Epithelial cell of prostate (primary cell): Measurements from ENCODE around the gene FAM98C.
"Not testable (repeated sequence)": the region's sequence is repeated elsewhere in the genome, so short reads cannot be mapped to it uniquely, and the experiment has no call there.

Experiments
- DNase-seq: peaks from one replicate; pipeline ENCODE4 v3.0.0-alpha.2; 2011; ENCODE audit warnings: low read depth, low spot score
- H3K27ac ChIP-seq: fragments of 450-650 bp; 2 replicates; pipeline ENCODE4 v1.5.1; 2017; ENCODE audit warnings: mild to moderate bottlenecking

FAM98C gene

DNA sequence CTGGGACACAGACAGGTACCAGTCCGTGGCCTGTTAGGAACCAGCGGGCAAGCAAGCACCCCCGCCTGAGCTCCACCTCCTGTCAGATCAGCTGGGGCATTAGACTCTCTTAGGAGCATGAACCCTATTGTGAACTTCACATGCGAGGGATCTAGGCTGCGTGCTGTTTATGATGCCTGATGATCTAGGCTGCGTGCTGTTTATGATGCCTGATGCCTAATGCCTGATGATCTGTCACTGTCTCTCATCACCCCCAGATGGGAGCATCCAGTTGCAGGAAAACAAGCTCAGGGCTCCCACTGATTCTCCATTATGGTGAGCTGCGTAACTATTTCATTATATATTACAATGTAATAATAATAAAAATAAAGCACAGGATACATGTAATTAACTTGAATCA is 19.5 kb downstream of the FAM98C start:
- no peak overlapping the region for H3K27ac ChIP-seq
- no peak for DNase-seq

DNA sequence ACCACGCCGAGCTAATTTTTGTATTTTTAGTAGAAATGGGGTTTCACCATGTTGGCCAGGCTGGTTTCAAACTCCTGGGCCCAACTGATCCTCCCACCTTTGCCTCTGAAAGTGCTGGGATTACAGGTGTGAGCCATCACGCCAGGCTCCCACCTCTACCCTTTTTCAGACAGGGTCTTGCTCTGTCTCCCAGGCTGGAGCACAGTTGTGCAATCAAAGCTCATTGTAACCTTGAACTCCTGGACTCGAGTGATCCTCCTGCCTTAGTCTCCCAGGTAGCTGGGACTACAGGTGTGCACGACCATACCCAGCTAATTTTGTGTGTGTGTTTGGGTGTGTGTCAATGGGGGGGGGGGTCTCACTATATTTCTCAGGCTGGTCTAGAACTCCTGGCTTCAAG is 21.4 kb downstream of the FAM98C start:
- H3K27ac ChIP-seq: no peak overlapping the region
- no peak for DNase-seq

DNA sequence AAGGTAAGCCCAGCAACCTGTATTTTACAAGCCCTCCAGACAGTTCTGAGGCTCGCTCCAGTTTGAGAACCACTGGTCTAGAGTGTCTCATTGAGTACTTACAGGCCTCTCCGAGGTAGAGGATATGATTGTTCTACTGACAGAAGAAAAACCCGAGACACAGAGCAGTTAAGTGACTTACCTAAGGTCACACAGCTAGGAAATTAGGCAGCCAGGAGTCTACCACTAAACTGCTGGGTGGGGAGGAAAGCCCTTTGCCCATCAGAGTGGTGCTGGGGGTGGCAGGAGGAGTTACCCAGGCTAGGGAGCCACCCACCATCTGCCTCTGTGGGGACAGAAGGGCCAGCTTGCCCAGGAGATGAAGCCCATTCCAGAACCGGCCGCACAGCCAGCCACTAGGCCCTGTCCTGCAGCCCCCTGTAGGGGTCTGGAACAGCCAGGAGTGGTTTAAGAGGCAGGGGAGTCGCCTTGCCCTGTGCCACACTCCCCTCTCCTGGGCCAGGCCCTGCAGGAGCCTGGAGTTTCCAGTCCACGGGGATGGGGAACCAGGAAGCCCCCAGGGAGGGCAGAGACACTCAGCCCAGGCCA is 22.4 kb downstream of the FAM98C start:
- H3K27ac ChIP-seq: no peak overlapping the region
- no peak for DNase-seq

DNA sequence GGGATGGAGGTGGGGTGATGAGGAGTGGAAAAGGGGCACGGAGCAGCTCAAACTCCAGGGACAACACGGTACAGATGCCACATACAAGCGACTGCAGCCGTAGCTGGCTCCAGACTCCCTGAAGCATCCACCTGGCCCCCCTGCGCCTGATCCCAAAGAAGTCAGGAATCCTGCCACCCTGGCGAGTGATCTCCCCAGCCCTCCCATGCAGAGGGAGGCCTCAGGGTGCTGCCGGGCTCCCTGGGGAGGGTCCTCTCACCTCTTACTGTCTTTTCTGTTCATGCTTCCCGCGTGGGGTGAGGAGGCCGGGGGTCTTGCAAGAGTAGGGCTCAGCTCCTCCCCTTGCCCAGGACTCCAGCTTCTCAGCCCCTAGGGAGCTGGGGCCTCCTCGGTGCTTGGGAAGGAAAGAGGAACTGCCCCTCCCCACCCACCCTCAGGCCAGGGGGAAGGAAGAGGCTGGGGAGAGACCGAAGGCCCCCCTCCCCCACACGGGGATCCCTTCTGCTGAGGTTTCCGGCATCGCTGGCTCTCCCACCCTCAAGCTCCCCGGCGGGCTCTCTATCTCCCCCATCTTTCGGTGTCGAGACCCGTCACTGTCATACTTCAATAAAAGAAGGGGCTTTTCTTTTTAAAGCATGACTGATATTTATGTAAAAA is 23.0 kb downstream of the FAM98C start, which contains the start of gene RASGRP4:
Gene RASGRP4 (minus strand): TSS at position 410 of the 657 bp plus-strand sequence. CDS start 128 bp downstream, at position 282.
- DNase-seq: no peak
- H3K27ac ChIP-seq: no peak within 1 kb of the TSS

DNA sequence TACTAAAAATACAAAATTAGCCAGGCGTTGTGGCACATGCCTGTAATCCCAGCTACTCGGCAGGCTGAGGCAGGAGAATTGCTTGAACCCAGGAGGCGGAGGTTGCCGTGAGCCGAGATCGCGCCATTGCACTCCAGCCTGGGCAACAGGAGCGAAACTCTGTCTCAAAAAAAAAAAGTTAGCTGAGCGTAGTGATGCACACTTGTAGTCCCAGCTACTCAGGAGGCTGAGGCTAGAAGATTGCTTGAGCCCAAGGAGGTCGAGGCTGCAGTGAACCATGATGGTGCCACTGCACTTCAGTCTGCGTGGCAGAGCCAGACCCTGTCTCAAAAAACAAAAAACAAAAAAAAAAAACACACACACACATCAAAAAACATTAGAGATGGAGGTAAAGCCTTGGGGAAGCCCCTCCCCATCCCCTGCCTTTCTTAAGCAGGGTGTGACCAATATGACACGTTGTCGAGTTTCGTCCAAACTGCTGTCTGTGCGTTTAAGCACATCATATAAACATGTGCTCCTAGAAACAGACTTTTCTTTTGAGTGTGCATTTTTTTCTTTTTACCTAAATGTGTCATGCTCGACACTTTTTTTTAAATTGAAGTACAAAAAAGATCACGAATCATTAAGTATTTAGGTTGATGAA is 24.3 kb downstream of the FAM98C start:
- H3K27ac ChIP-seq, DNase-seq: not testable (repeated sequence)

DNA sequence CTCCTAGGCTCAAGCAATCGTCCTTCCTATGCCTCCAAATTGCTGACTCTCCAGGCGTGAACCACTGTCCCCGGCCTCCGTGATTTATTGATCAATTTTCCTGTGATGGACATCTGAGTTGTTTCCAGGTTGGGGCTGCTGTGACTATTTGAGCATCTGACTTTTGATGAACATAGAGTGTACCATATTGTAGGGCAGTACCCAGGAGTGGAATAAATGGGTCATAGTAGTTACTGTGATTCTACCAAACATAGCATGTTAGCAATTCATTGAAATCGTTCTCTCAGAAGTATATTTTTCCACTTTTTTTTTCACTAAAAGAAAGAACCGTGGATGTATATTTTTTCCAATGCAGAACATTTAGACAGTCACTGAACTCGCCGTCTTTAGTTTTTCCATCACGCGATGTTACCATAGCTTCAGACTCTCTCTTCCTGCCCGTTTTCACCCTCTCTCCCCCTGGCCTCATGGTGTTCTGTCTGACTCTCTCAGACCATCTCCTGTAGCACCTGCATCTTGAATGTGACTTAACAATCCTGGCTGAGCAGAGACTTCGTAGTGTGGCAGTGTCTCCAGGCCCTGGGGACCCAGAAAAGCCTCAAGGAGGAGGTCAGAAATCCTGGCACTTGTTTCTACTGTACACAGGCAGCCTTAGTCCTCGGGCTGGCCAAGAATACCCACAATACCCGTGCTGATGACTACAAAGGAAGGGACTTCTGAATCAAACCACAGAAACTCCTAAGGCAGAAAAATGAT is 26.3 kb downstream of the FAM98C start:
- no peak for DNase-seq
- H3K27ac ChIP-seq: no peak overlapping the region

DNA sequence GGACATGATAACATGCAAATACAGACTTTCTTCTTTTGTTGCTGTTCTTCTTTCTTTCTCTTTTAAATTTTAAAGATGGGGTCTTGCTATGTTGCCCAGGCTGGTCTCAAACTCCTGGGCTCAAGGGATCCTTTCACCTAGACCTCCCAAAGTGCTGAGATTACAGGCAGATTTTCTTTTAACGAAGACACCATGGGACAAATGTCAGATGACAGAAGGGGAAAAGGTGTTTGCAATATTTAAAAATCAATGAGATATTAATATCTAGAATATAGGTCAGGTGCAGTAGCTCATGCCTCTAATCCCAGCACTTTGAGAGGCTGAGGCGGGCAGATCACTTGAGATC is 26.9 kb downstream of the FAM98C start:
- no peak for DNase-seq
- no peak overlapping the region for H3K27ac ChIP-seq

DNA sequence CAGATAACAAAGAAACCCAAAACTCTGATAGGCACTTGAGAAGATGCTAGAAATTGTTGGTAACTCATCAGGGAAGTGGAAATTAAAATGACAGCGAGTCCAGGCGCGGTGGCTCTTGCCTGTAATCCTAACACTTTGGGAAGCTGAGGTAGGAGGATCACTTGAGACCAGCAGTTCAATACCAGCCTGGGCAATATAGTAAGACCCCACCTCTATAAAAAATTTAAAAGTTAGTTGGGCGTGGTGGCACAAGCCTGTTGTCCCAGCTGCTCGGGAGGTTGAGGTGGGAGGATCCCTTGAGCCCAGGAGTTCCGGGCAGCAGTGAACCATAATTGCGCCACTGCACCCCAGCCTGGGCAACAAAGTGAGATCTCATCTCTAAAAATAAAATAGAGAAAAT is 28.0 kb downstream of the FAM98C start:
- H3K27ac ChIP-seq: no peak overlapping the region
- no peak for DNase-seq

DNA sequence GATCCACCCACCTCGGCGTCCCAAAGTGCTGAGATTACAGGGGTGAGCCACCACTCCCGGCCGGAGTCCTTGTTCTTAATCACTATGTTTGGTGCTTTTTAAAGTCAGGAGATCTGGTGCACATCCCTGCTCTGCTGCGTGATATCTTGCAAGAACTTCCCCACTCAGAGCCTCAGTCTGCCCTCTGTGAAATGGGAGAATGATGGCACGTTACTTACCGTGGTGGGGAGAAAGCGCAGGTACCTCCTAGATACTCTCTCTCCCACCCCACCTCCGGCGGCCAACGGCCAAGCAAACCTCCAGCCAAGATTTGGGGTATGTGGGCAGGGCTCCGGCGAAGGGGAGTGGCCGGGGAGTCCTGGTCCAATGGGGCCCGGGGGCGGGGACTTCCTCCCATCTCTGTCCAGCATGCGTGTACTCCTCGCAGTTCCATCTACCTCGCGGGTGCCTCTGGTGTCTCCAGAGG is 30.4 kb downstream of the FAM98C start, which contains the start of gene RYR1:
Gene RYR1 (plus strand): TSS at position 424 of the 466 bp plus-strand sequence. CDS start 139 bp downstream, outside the sequence.
- no peak within 1 kb of the TSS for H3K27ac ChIP-seq
- no peak for DNase-seq

DNA sequence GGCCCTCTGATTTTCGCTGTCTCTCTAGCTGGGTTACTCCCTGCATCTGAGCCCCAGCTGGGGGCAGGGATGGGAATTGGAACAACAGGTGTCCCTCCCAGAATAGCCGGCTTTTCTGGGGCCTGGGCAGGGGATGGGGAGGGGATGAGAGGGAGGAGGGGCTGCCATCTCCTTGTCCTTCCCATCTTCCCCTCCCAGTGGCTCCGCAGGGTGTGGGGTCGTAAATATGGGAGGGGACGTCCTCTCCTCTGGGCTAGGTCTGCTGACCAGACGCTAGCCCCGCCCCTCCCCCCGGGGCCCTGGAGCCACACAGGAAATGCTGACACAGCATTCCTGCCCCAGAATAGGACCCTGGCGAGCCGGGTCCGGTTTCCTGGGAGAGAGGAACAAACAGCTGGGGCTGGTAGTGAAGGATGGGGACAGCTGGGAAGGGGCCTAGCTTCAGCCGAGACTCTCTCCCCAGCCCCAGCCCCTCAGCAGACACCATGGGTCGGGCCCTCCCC is 31.7 kb downstream of the FAM98C start:
- no peak overlapping the region for H3K27ac ChIP-seq
- no peak for DNase-seq

DNA sequence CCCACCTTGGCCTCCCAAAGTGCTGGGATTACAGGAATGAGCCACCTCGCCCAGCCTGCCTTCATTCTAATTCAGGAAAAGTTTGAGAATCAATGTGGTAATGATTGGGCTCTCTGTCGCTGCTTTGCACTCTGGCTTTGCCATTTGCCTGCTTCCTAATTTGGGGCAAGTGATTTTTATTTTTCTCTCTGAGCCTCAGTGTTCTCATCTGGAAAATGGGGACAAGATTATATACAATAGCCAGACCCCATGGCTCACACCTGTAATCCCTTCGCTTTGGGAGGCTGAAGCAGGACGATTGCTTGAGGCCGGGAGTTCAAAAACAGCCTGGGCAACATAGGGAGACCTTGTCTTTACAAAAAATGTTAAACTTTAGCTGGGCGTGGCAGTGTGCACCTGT is 34.4 kb downstream of the FAM98C start:
- DNase-seq: no peak
- no peak overlapping the region for H3K27ac ChIP-seq

DNA sequence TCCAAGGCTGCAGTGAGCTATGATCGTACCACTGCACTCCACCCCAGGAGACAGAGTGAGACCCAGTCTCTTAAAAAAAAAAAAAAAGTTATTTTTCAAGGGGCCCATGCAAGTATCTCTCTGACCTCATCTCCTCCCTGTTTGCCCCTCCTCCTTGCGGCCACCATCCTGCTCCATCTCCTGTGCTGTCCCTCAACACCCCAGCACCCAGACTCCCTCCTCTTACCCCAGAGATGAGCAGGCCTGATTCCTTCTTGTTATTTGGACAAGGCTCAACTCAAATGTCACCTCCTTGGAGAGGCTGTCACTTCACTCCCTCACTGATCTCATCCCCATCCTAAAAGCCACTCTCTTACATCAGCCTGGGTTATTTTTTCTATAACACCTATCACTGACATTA is 35.0 kb downstream of the FAM98C start:
- DNase-seq: no peak
- H3K27ac ChIP-seq: no peak overlapping the region

DNA sequence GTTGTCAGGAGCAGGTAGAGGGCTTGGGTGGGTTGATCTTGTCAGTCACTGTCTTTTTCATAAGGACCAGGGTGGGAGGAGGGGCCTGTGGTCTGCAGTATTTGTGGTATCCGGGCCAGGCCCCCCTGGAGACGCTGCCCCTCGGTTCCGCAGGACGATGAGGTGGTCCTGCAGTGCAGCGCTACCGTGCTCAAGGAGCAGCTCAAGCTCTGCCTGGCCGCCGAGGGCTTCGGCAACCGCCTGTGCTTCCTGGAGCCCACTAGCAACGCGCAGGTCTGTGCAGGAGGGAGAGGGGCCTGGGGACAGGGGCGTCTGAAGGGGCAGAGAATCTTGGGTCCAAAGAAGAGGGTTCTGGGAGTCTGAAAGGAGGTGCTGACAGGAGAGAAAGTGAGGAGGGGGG is 37.7 kb downstream of the FAM98C start:
- DNase-seq: no peak
- no peak overlapping the region for H3K27ac ChIP-seq

DNA sequence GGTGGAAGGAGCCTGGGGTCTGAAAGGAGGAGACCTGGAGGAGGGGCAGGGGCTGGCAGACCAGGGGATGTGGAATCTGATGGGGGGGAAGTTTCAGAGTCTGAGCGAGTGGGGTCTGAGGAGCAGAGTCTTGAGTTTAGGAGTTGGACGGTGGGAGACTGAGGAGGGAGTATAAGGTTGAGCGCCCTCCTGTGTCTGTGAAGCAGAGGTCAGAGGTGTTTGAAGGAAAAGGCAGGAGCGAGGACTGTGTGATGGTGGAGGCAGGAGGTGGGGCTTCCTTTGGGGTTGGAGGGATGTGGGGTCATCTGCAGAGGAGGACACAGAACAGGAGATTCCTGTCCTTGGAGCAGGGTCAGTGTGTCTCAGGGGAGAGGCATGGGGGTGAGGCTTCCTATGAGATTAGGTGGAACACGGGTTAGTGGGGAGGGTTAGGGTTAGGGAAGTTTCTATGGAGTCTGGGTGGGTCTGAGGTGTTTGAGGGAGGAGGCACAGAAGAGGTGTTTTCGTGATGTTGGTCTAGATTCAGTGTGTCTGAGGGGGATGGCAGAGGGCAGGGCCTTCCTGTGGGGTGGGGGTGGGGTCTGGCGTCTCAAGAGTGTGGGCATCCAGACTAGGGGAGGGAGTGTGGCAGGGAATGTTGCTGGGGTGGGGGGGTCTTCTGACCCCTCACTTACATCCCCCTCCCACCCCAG is 38.9 kb downstream of the FAM98C start:
- DNase-seq: no peak

DNA sequence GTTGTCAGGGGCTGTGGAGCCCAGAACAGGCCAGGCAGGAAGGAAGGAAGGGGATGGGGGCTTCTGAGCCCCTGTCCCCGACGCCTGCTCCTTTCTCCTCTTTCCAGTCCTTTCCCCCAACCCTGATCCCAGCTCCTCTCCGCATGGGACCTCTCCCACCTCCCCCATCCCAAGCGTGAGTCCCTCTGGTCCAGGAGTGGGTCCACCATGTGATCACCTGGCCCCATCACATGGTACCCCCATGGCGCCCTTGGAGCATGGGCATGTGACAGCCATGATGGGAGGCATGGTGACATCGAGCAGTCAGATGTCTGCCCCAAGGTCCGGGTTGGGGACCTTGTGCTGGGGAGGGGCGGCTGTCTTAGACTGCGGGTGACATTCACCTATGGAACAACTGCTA is 39.8 kb downstream of the FAM98C start:
- H3K27ac ChIP-seq: no peak overlapping the region
- no peak for DNase-seq

More for the DNA sequence above, 38.9 kb downstream of the FAM98C start:
- H3K27ac ChIP-seq: no peak overlapping the region

DNA sequence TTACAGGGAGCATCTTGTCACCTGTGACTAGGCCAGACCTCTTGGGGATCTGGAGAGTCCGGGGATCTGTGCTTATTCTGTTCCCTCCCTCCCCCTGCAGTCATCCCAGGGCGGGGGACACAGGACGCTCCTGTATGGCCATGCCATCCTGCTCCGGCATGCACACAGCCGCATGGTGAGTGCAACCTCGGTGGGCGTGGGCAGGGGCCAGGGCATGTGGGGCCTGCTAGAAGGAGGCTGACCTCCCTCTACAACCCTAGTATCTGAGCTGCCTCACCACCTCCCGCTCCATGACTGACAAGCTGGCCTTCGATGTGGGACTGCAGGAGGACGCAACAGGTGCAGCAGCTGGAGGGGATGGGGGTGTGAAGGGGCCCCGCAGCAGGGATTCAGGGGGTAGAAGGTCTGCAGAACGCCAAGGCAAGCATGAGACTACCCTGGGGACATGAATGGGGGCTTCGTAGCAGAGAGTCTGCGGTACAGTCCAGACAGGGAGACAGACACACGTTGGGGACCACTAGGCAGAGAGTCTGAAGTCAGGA is 40.6 kb downstream of the FAM98C start:
- DNase-seq: no peak
- no peak overlapping the region for H3K27ac ChIP-seq

DNA sequence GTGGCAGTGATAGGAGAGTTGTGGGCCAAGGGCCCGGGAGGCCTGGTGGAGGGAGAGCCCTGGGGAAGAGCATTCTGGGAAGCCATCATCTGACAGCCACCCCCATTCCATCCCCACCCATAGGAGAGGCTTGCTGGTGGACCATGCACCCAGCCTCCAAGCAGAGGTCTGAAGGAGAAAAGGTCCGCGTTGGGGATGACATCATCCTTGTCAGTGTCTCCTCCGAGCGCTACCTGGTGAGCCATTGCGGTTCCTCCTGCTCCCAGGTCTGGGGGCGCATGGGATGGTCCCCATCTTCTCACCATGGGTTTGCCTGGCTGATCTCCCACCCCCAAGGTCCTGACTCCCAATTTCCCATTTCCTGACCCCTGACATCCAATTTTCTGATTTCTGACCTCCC is 41.1 kb downstream of the FAM98C start:
- no peak for DNase-seq
- H3K27ac ChIP-seq: no peak overlapping the region

DNA sequence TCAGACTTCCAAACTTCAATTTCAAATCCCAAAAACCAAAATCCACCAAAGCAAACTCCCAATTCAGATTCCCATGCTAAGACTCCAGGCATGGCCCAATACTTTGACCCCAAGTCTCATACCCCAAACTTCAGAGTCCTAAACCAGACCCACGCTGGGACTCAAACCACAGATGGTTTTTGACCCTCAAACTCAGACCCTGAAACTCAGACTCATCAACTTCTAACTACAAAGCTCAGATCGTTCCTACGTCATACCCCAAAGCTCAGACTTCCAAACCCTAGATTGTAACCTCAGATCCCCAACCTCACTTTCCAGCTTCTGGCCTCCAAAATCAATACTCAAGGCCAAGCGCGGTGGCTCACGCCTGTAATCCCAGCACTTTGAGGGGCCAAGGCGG is 42.5 kb downstream of the FAM98C start:
- no peak overlapping the region for H3K27ac ChIP-seq
- no peak for DNase-seq

DNA sequence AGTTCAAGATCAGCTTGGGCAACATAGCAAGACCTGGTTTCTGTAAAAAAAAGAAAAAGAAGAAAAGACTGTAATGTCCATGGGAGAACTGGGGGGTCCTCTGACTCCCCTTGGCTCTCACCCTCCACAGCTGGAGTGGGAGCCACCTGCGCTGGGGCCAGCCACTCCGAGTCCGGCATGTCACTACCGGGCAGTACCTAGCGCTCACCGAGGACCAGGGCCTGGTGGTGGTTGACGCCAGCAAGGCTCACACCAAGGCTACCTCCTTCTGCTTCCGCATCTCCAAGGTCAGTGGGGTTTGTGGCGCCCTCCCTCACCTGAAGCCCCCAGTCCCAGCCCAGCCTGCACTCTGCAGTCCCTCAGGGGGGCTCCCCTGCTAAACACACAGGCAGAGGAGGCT is 45.3 kb downstream of the FAM98C start:
- no peak overlapping the region for H3K27ac ChIP-seq
- DNase-seq: no peak

DNA sequence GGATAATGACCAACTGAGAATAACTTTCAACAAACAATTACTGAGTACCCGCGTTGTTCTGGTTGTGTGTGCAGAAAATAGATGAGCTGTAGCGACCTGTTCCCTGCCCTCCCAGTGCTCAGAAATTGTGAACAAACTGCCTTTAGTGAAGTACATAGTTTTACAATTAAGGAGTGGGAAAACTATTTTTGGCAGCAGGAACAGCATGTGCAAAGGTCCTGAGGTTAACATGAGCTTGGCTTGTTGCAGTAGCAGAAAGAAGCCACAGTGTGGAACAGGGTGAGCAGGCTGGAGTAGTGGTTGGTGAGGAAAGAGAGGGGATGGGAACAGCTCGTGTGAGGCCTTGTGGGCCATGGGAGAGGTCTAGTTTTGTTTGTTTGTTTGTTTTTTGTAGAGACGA is 46.6 kb downstream of the FAM98C start:
- no peak overlapping the region for H3K27ac ChIP-seq
- no peak for DNase-seq
